HG03469 (cell line): ENCODE results near the gene MCUR1.
"Not testable (repeated sequence)": the region's sequence is repeated elsewhere in the genome, so short reads cannot be mapped to it uniquely, and the experiment has no call there.

Experiments
- ATAC-seq: cut with Tn5 transposase; IDR thresholded peaks from one replicate; pipeline ENCODE4 v1.9.1; 2021; ENCODE audit warnings: mild to moderate bottlenecking, moderate library complexity, moderate number of reproducible peaks; ENCODE audit not compliant: unreplicated experiment

MCUR1 gene

DNA sequence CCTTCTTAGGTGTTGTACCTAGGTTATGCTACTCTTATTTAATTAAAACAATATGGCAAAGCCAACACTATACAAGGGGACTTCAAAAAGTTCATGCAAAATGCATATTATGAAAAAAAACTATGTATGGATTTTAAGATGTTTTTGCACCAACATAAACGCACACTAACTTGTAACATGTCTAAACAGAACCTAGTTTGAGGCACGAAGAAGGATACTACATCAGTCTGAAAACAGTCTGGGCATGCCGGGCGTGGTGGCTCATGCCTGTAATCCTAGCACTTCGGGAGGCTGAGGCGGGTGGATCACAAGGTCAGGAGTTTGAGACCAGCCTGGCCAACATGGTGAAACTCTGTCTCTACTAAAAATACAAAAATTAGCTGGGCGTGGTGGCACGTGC, 34.2 kb downstream of the MCUR1 start:
- ATAC-seq, result not testable (repeated sequence)

DNA sequence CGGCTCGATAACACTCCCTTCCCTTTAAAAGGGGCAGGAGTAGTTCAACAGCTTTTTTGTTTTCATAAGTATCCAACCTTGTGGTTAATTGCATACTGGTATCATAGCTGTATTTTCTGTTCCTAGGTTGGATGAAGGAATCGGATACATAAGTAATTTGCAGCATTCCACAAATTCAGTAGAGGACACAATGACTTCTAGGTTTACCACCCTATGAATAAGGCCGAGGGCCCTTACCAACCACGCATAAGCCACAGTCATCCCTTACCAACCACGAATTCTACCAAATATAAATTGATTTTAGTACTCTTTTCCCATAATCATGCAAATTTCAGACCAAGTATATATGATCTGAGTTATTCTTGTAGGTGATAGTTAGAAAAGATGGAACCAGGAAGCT, 36.3 kb downstream of the MCUR1 start:
- ATAC-seq, result no peak

DNA sequence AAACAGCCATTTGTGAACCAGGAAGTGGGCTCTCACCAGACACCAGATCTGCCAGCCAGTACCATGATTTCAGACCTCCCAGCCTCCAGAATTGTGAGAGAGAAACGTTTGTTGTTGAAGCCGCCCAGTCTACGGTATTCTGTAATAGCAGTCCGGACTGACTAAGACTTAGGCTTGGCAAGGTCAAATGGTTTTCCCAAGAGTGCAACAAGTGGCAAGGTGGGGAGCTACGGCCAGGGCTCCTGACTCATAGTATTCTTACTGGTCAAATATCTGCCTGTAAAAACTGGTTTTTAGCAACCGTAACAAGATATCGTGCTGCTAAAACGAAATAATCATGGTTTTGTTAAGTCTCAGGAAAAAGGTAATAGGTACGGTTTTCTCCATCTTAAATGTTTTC, 37.8 kb downstream of the MCUR1 start:
- no peak for ATAC-seq

DNA sequence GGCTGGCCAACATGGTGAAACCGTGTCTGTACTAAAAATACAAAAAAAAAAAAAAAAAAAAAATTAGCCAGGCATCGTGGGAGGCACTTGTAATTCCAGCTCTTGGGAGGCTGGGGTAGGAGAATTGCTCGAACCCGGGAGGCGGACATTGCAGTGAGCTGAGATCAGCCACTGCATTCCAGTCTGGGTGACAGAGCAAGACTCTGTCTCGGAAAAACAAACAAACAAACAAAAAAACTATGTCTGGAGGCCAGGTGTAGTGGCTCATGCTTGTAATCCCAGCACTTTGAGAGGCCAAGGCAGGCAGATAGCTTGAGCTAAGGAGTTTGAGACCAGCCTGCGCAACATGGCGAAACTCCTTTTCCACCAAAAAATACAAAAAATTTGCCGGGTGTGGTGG, 38.9 kb downstream of the MCUR1 start:
- not testable (repeated sequence) for ATAC-seq

DNA sequence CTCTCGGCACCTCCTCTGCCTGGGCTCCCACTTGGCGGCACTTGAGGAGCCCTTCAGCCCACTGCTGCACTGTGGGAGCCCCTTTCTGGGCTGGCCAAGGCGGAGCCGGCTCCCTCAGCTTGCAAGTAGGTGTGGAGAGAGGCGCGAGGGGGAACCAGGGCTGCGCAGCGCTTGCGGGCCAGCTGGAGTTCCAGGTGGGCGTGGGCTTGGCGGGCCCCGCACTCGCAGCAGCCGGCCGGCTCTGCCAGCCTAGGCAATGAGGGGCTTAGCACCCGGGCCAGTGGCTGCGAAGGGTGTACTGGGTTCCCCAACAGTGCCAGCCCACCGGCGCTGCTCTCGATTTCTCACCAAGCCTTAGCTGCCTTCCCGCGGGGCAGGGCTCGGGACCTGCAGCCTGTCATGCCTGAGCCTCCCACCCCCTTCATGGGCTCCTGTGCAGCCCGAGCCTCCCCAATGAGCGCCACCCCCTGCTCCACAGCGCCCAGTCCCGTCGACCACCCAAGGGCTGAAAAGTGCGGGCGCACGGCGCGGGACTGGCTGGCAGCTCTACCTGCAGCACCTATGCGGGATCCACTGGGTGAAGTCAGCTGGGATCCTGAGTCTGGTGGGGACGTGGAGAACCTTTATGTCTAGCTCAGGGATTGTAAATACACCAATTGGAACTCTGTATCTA, 41.9 kb downstream of the MCUR1 start:
- ATAC-seq, result not testable (repeated sequence)

DNA sequence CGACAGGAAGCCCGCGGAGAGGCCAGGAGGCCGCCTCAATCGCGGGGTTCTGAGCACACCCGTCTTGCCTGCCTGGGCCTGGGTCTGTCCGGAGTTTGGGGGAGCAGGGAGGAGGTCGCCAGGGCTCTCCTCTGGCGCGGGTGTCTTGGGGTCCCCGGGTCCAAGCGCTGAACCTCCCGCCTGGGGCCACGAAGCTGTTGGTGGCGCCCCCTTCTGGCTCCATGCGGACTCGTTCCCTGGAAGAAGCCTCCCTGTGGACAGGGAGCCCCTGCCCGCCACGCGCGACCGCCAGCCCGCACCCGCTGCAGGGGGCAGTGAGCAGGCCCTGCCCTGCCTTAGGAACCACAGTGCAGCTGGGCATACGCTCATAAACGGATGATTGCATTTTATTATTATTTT, 44.7 kb downstream of the MCUR1 start:
- no peak for ATAC-seq

DNA sequence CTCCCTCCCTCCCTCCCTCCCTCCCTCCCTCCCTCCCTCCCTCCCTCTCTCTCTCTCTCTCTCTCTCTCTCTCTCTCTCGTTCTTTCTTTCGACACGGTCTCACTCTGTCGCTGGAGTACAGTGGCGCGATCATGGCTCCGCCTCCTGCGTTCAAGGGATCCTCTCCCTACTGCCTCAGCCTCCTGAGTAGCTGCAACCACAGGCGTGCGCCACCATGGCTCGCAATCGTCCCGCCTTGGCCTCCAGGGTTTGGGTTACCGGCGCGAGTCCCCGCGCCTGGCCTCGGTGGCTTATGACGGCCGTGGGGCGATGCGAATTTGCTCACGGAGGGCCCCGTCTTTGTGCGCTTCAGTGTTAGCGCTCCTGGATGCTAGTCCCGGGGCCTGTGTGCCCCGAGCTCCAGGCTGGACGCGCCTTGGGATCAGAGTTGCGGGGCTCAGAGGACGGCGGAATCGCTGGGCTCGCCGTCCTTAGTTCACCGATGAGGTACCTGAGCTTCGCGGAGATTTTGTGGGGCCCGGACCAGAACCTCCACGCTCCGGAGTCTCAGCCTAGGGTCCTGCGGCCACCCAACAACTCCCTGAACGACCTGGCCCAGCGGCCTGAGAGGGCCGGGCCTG, 45.2 kb downstream of the MCUR1 start:
- no peak for ATAC-seq

DNA sequence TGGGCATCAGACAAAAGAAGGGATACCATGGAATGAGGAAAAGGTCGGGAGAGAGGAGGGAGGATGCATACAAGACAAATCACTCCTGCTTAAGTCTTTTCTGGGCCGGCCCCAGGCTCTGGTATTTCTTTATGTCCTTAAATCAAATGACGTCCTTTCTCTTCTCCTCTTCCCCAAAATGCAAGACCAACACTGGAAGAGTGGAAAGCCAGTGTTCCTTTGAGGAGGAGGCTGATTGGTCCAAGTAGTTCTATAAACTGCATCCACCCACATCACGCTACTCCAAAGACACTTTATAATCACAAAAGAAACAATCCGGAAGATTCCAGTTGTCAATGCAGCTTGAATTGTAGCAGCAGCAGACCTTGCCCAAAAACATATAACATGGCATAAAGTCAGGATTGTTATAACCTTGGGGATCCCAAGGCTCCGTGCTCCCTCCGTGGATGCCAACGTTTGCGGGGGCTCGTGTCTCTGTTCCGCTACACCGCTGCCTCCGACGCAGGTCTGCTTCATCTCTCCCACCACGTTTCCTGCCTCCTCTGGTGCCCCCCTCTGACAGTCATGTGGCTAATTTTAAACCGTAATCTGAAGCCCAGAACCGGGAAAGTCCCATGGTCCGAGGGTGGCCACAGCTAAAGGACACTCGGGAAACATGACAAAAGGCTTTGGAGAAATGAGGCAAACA, 47.1 kb downstream of the MCUR1 start:
- ATAC-seq, result no peak

DNA sequence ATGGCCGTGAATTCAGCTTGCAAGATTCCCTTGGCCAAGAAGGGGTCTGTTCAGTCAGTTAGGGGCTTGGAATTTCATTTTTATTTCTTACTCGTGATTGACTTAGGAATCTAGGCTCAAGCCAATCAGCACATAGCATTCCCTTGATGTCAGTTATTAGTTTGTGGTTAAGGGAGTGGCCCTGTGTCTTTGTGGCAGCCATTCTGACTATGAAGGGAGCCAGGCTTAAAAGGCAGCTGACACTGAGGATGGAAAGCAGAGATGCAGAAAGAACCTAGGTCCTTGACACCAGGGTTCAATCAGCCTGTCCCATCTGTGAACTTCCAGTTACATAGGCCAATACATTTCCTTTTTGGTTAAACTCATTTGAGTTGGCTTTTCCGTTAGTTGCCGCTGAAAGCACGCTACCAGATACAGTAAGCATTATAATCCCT, 48.1 kb downstream of the MCUR1 start:
- no peak for ATAC-seq

DNA sequence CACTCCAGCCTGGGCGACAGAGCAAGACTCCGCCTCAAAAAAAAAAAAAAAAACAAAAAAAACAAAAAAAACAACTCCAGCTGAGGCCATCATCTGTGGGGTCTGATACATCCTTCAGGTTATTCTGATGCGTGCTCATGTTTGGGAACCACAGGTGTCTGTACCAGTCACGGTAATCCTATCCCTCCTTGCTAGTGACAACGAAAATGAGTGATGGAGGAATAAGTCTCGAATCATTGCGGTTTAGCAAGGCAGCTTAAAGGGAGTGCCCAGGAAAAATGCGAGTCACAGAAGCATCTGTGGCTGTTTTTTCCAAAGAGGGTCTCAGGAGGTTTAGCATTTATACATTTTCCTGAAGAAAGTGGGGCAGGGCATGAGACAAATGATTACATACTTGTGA, 48.8 kb downstream of the MCUR1 start:
- ATAC-seq, result no peak

DNA sequence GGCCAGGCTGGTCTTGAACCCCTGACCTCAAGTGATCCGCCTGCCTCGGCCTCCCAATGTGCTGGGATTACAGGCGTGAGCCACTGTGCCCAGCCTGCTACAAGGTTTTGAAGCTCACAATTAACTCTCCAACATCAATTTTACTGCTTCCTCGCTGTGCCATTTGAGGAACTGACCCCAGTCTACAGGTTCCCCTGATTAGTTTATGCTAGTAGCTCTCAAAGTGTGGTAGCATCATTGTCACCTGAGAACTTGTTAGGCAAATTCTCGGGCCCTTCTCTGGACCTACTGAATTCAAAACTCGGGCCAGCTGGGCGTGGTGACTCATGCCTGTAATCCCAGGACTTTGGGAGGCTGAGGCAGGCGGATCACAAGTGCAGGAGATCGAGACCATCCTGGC, 49.4 kb downstream of the MCUR1 start:
- no peak for ATAC-seq

DNA sequence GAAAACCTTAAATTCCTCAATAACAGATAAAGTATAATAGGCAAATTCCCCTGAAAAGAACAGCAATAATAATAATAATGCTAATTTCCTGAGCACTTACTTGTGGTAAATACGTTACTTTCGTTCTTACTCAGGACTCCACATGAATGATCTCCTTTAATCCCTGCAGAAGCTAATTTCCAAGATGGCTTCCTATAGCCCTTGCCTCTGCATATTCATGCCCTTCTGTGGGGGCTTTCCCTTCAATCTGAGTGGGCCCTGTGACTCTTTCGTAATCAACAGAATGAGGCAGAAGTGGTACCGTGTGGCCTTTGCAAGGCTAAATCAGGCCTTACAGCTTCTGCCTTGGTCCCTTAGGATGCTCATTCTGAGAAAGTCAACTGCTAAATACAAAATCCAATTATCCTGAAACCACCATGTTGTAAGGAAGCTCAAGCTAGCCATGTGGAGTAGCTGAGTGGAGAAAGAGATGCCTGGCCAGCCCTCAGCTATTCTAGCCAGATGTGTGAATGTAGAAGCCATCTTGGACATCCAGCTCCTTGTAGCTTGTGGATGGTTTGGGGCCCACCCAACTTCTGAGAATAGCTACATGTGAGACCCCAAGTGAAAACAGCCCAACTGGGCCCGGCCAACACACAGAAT, 50.5 kb downstream of the MCUR1 start:
- ATAC-seq, result peak; percentile 46

DNA sequence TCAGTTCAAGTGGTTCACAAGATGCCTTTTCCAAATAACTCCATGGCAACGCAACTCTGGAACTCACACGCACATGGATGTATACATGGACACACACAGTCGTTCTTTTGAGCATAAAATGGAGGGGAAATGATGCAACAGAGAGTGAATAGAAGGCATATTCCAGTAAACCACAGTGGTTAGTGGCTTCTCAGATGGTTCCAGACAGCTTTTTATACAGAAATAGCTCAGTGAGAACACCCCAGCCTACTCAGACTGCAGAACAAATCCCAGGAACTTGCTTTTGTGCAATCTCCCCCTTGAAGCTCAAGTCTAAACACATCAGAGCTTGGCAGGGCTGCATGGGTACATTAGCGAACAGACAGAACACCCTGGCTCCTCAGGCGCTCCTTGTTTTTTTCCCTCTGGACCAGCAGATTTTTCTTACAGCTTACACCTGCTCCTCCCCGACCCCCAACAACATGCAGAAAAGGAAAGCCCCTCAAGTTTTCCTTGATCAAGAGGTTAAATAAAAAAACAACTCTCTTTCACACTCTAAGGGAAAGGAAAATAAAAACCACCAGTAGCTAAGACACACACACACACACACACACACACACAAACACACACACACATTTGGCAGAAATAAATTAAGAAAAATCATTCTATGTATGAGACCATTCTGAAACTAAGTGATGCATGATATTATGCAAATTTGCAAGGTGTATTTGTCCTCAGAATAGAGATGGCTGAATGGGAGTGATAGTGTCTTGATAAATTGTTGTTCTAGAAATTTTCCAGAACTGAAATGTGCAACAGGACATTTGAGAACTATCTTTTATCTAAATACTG, 51.5 kb downstream of the MCUR1 start:
- no peak for ATAC-seq

DNA sequence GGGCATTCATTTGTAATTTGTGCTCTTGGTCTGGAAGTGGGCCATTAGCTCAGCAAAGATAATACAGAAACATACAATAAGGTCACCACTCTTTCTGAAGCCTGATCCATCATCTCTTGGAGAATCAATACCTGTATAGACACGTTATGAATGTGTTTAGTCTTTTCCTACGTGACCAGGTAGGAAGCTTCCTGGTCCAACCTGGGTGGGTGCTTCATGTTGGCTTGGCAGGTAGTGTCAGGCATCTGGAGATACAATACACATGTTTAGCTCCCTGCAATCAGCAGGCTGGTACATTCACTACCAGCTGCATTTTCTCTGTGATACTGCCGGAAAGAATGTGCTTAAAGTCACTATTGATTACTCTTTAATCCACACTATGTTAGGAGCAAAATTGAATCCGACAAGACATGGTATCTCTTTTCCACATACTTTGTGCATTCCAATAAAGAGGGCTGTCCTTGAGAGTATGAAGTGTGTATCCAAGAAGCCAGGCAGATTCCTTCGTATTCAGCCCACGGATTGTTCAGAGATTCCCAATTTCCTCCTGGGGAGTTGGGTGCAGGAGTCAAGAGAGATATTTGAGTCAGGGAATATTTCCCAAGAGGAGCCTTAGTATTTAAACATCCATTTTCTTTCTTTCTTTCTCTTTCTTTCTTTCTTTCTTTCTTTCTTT, 52.9 kb downstream of the MCUR1 start:
- ATAC-seq, result no peak

DNA sequence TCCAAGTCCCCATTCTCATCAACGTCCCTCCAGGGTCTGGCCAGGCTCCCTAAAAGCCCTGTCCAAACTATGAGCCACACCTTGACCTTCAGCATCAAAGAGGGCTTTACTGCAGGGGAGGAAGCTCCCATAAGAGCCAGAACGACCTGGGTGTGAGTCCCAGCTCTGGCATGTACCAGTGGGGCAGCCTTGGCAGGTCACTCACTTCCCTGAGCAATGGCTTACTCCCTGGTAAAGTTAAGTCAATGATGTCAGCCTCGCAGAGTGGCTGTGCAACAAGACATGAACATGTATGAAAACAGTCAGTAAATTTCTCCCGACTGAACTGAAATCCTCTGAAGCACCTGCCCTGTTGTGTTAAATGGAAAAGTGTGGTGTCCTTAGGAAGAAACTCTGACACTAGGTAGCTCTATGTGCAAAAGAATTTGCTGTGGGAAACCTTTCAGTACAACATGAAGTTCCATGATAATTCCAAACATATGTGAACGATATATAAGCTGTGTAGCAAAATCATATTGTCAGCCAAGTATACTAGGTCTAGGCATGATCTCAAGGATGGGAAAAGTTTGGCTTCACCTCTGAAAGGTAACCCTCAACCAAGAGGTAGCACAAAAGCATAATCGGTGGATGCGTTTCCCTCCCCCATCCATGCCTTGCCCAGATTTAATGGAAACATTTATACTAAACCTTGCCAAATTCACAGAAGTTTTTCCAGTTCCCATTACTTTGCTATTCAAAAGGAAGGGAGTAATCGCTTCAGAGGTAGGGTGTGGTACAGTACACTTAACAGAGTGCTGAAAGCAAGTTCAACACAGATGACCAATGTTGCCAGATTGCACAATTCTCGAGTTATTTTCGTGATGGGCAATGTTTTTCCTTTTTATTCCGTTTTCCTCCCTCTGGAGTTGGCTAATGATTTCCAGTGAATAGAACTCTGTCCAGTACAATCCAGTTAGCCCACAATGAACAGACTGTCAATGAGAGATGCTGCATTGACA, 53.8 kb downstream of the MCUR1 start:
- ATAC-seq, result no peak

DNA sequence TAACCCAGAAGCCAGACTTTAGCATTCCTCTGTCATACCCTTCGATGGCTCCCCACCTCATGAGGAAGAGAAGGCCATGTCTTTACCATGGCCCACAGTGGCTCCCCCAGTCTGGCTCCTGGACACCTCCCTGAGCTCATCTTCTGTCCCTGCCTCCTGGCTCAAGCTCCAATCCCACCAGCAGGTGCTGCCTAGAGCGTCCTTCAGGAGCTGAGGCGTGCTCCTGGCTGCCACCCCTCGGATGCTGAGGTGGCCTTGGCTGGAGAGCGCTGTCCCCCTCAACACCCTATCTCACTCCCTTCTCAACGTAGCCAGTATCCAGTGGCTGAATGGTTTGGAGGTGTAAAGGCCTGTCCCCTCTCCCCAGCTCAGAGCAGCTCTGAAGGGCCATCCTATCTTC, 55.3 kb downstream of the MCUR1 start:
- ATAC-seq, result no peak

DNA sequence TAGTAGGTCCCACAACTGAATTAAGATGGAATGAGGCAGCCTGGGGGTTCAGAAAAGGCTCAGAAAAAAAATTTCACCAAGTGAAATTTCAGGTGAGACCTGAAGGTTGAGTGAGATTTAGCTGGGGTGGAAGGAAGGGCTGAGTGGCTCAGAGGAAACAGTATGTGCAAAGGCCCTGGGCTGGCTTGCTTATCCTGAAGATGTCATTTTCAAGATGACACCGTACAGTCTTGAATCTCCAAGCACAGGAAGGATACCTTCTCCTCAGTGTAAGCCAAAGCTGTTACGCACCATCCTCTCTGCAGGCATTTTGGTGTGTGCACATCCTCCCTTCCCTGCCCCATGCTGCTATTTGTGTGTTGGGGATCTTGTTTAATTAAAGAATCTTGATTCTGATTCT, 59.7 kb downstream of the MCUR1 start:
- no peak for ATAC-seq

DNA sequence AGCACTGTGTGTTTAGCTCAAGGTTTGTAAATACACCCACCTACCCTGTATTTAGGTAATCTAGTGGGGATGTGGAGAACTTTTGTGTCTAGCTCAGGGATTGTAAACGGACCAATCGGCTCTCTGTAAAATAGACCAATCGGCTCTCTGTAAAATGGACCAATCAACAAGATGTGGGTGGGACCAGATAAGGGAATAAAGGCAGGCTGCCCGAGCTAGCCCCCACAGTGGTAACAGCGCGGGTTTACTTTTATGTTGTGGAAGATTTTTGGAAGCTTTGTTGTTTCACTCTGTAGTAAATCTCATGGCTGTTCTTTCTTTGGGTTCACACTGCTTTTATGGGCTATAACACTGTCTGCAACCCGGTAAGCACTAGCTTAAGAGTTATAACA, 70.6 kb downstream of the MCUR1 start:
- ATAC-seq, result no peak
